Endometrium (tissue), 2 donors: ENCODE results near the gene FAM120C.

ENCODE experiments used
- FAIRE-seq: peaks from 2 replicates; lab custom pipeline; 2012; peaks lifted over from hg19 to GRCh38; lab: Jason Lieb, UNC
- donor health status: control.
- donor health status: control.

FAM120C gene

GRCh38 chrX:54043056-54043455, 140.0 kb downstream of the FAM120C start:
- no peak for FAIRE-seq

GRCh38 chrX:54042609-54043021, 140.4 kb downstream of the FAM120C start:
- FAIRE-seq, result no peak

- FAIRE-seq, result no peak
These were observed 152.7 kb downstream of the FAM120C start for GRCh38 chrX:54030329-54030728.

DNA sequence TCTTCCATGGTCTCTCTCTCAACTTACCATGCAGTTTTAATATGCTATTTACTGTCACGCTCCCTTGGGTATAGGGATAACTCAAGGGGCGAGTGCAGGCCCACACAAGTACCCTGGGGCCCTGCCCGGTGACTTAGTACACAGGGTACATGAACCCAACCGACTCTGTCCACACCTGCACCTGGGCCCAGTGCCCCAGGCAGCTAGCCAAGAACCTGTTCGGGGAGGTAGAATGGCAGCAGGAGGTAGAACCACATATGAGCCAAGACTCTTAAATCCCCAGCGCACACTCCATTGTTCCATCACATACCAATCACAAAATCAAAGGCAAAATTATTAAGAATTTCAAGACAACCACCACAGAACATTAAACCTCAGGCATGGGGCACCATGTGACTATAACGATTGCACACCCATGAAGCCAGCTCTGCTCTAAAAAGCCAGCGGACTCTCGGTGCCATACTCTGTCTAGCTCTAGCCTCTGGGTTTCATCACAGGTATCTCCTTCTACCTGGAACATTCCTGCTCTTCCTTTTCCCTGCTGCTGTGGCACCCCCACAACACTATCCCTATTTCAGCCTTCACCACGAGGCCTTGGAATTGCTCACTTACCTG, 153.4 kb downstream of the FAM120C start:
- no peak for FAIRE-seq

- FAIRE-seq, result no peak
These were observed 158.7 kb downstream of the FAM120C start for GRCh38 chrX:54024350-54024749.
